Endothelial cell (in vitro differentiated cells): ENCODE data around the gene PKP3. TPM values are rescaled to one million over a fixed set of nuclear protein-coding genes. Genes with fewer than 3 reads are reported as not detected.

Experiments used
- DNase-seq: peaks from one replicate; pipeline ENCODE4 v3.0.0; 2021; ENCODE audit warnings: low spot score
- H3K27ac Mint-ChIP-seq: one replicate; pipeline ENCODE4 v1.8.0; 2021; ENCODE audit warnings: mixed read lengths, inconsistent platforms; ENCODE audit not compliant: unreplicated experiment
- H3K27me3 Mint-ChIP-seq: one replicate; pipeline ENCODE4 v1.8.0; 2021; ENCODE audit warnings: mild to moderate bottlenecking, moderate library complexity, mixed read lengths, inconsistent platforms; ENCODE audit not compliant: unreplicated experiment
- H3K36me3 Mint-ChIP-seq: one replicate; pipeline ENCODE4 v1.8.0; 2021; ENCODE audit warnings: mild to moderate bottlenecking, low read depth, mixed read lengths, inconsistent platforms; ENCODE audit not compliant: unreplicated experiment
- H3K4me1 Mint-ChIP-seq: one replicate; pipeline ENCODE4 v1.8.0; 2021; ENCODE audit warnings: mild to moderate bottlenecking, mixed read lengths, inconsistent platforms; ENCODE audit not compliant: unreplicated experiment
- H3K4me3 Mint-ChIP-seq: one replicate; pipeline ENCODE4 v1.8.0; 2021; ENCODE audit warnings: mild to moderate bottlenecking, mixed read lengths, inconsistent platforms; ENCODE audit not compliant: unreplicated experiment
- H3K9me3 Mint-ChIP-seq: one replicate; pipeline ENCODE4 v1.8.0; 2021; ENCODE audit warnings: mixed read lengths, inconsistent platforms; ENCODE audit not compliant: unreplicated experiment
- total RNA-seq: library from RNA; stranded (reverse); fragmentation: NEBNext Ultra II Directional; extraction: Animal tissue kit (Norgen Biotek cat#: 25700); gene quantifications from one replicate; pipeline ENCODE4 v1.2.1, GENCODE V29; 2021; ENCODE audit not compliant: unreplicated experiment
- TF ChIP-seq, protein P1 (sequence below): fragments of 200-600 bp; sonication (generic); IDR thresholded peaks from one replicate; pipeline ENCODE4 v1.5.0; 2021; ENCODE audit warnings: antibody characterized with exemption; ENCODE audit not compliant: unreplicated experiment

The PKP3 gene
- total RNA-seq, 1 donor from 2014 or later, result 0.49 TPM

DNA sequence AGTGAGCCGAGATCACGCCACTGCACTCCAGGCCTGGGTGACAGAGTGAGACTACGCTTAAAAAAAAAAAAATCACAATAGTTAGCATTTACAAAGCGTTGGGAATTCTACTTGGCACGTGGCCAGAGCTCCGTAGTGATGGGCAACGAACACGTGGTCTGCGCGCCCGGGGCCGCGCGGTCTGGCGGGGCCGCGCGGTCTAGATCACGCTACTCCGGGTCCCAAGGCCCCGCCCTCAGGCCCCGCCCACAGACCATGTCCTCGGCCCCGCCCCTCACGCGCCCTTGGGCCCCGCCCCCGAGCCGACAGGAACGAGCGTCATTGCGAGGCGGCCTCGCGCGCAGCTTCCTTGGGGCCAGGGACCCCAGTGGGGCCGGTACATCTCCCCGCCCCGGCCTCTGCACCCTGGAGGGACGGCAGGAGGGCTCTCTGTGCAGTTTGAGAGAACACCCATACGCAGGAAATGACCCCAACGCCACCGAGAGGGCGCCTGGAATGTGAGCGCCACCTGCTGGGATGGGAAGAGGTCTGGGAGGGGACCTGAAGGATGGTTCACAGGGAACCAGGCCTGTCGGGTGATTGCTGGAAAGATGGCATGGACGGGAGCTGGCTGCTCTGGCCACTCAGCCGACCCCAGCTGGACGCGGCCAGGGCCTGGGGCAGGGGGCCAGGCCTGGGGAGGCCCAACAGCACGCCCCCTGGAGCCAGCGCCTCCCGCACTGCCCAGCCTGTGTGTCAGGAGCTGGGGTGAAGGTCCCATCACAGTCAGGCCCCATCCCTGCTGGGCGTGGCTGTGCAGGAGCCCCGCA, 54.1 kb downstream of the PKP3 start:
- peaks cover 3% of the 10 kb centered on the region for H3K36me3 Mint-ChIP-seq

DNA sequence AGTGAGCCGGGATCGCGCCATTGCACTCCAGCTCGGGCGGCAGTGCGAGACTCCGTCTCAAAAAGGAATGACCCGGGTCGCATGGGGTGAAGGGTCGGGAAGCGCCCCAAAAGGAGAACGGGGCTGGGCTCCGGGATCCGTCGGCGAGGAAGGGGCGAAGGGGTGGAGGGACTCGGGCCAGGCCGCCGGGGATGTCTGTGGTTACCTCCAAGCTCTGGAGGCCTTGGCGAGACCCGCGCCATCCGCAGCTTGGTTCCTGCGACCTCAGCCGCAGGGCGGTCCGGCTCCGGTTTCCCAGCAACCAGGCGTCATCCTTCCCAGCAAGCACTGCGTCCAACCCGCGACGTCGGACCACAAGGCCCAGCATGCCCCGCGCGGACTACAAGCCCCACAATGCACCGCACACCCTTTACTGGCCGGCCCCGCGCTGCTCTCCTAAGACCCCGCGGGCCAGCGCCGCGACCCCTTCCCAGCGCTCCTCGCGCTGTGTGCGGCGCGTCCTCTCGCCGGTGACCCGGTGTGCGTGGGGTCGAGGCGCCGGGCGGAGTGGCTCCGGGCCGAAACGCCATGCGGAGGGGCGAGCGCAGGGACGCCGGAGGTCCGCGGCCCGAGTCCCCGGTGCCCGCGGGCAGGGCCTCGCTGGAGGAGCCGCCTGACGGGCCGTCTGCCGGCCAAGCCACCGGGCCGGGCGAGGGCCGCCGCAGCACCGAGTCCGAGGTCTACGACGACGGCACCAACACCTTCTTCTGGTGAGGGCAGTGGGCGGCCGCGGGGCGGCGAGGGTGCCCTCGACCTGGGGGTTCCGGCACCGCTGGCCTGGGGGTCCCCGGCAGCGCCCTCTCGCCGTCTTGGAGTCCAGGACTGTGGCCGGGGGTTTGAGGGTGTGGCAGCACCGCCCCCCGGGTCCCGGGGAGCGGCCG, 56.1 kb downstream of the PKP3 start, which contains the start of gene PTDSS2:
Gene PTDSS2 (plus strand): TSS at position 391 of the 920 bp plus-strand sequence. CDS start 177 bp downstream, at position 568.
- peak within 1 kb of the TSS; percentile 99 for H3K4me3 Mint-ChIP-seq
- peaks cover 4% of the 10 kb centered on the region for H3K27me3 Mint-ChIP-seq
- peak; percentile 93 for DNase-seq
- H3K27ac Mint-ChIP-seq, result peak within 1 kb of the TSS; percentile 85
- H3K4me1 Mint-ChIP-seq, result peaks cover 14% of the 10 kb centered on the region
- H3K36me3 Mint-ChIP-seq, result peaks cover 11% of the 10 kb centered on the region
- no peaks in the 10 kb centered on the region for H3K9me3 Mint-ChIP-seq
- TF ChIP-seq, protein P1, sequence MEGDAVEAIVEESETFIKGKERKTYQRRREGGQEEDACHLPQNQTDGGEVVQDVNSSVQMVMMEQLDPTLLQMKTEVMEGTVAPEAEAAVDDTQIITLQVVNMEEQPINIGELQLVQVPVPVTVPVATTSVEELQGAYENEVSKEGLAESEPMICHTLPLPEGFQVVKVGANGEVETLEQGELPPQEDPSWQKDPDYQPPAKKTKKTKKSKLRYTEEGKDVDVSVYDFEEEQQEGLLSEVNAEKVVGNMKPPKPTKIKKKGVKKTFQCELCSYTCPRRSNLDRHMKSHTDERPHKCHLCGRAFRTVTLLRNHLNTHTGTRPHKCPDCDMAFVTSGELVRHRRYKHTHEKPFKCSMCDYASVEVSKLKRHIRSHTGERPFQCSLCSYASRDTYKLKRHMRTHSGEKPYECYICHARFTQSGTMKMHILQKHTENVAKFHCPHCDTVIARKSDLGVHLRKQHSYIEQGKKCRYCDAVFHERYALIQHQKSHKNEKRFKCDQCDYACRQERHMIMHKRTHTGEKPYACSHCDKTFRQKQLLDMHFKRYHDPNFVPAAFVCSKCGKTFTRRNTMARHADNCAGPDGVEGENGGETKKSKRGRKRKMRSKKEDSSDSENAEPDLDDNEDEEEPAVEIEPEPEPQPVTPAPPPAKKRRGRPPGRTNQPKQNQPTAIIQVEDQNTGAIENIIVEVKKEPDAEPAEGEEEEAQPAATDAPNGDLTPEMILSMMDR, result no peak

More for the DNA sequence above, 54.1 kb downstream of the PKP3 start:
- TF ChIP-seq, protein P1, result peak; percentile 68
- H3K27ac Mint-ChIP-seq, result peak overlapping the region; percentile 57
- H3K9me3 Mint-ChIP-seq, result no peaks in the 10 kb centered on the region
- H3K4me1 Mint-ChIP-seq, result peaks cover 12% of the 10 kb centered on the region
- peak; percentile 96 for DNase-seq
- peak overlapping the region; percentile 90 for H3K4me3 Mint-ChIP-seq
- peaks cover 4% of the 10 kb centered on the region for H3K27me3 Mint-ChIP-seq

DNA sequence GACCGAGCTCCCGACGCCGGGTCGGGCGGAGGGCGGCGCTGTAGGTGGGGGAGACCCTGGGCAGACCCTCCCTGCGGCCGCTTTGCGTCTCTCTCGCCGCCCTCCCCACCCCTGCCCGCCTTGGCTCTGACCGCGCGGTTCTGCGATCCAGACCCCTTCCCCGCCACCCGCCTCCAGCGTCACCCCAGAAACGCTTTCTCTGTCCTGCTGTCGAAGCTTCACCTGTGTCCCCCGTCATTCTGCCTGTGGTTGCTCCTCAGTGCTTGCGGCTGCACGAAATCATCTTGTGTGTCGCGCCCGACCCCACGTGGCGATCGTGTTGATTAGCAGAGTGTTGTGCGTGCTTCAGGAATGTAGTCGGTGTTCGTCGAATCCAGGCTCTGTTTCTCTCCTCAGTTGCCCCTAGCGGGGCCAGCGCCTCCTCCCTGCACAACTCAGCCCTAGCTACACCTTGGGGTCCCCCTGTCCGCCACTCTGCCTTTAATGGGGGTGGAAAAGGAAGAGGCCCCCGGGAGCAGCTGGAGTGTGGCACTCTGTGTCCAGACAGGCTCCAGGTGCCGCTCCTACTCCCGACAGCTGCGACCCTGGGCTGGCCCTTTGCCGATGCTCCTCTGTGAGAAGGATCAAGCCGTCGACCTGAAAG, 56.9 kb downstream of the PKP3 start:
- Mint-ChIP-seq H3K9me3 (no peaks in the 10 kb centered on the region), H3K27me3 (peaks cover 4% of the 10 kb centered on the region), H3K4me3 (peak overlapping the region; percentile 99), H3K27ac (peak overlapping the region; percentile 81), H3K4me1 (peaks cover 14% of the 10 kb centered on the region), H3K36me3 (peaks cover 11% of the 10 kb centered on the region)
- TF ChIP-seq, protein P1, result no peak
- DNase-seq, result peak; percentile 63

DNA sequence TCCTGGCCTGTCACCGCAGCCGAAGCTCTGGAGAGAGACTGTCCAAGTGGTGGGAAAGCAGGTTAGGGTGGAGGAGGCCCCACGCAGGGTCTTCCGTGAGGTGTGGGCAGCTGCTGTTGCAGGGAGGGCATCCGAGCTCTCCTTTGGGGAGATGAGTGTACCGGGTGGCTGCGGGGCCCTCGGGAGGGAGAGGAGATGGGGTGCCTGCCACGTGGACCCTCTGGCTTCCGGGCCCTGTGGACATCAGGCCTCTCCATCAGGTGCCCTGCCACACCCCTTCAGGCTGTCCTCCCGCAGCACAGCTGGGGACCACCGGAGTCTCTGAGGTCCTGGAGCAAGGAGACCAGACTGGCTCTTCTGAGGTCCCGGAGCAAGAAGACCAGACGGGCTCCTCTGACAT, 57.7 kb downstream of the PKP3 start:
- TF ChIP-seq, protein P1, result no peak
- H3K4me1 Mint-ChIP-seq, result peaks cover 14% of the 10 kb centered on the region

More for the DNA sequence above, 57.7 kb downstream of the PKP3 start:
- no peaks in the 10 kb centered on the region for H3K9me3 Mint-ChIP-seq
- DNase-seq, result no peak
- H3K27me3 Mint-ChIP-seq, result peaks cover 4% of the 10 kb centered on the region
- peaks cover 11% of the 10 kb centered on the region for H3K36me3 Mint-ChIP-seq
- no peak overlapping the region for H3K27ac Mint-ChIP-seq
- peak overlapping the region; percentile 99 for H3K4me3 Mint-ChIP-seq
